K562 (cell line): ENCODE results near the gene ZNF615. TPM values are rescaled to one million over a fixed set of nuclear protein-coding genes. Genes with fewer than 3 reads are reported as not detected.
A peak's percentile ranks its signal among the peaks of the same experiment; 100 is the strongest.

Experiments used
- DDX20 ChIP-seq: fragments of 450-650 bp; IDR thresholded peaks from 2 replicates; pipeline ENCODE4 v1.6.1; 2016; ENCODE audit warnings: missing genetic modification characterization, low read depth, mild to moderate bottlenecking, missing compliant biosample characterization, moderate library complexity
- FIP1L1 ChIP-seq: fragments of 200-400 bp; formaldehyde crosslinking; IDR thresholded peaks from 2 replicates; pipeline ENCODE4 v1.6.1; 2018; ENCODE audit warnings: mild to moderate bottlenecking, low read depth, low read length; ENCODE audit not compliant: poor library complexity, severe bottlenecking
- NR2C2 ChIP-seq, 2 experiments: fragments of 200-800 bp in 1 of 2; sonication (Bioruptor generic) in 1 of 2; sonication (generic) in 1 of 2; formaldehyde crosslinking in 1 of 2; IDR thresholded peaks; 2 replicates each; pipeline versions ENCODE4 v1.6.1 to v1.8.0; 2016 to 2022; ENCODE audit warnings: mild to moderate bottlenecking in 1 of 2, missing compliant biosample characterization in 1 of 2, missing genetic modification characterization in 1 of 2, missing genetic modification reagents in 1 of 2
- PREB ChIP-seq: sonication (generic); formaldehyde crosslinking; IDR thresholded peaks from 2 replicates; pipeline ENCODE4 v1.8.1; 2023; ENCODE audit warnings: mild to moderate bottlenecking, missing genetic modification reagents
- RBFOX2 ChIP-seq: fragments of 200-400 bp; formaldehyde crosslinking; IDR thresholded peaks from 2 replicates; pipeline ENCODE4 v1.6.1; 2017; ENCODE audit warnings: low read depth, mild to moderate bottlenecking, low read length, moderate library complexity
- RBM22 ChIP-seq: fragments of 200-400 bp; formaldehyde crosslinking; IDR thresholded peaks from 2 replicates; pipeline ENCODE4 v1.6.1; 2018; ENCODE audit warnings: low read length, low read depth; ENCODE audit not compliant: poor library complexity, severe bottlenecking
- SRF ChIP-seq, 2 experiments: fragments of 250-450, 450-650 bp in 1 of 2; sonication (Bioruptor Pico) in 1 of 2; sonication (generic) in 1 of 2; formaldehyde crosslinking; IDR thresholded peaks; 2 replicates each; pipeline versions ENCODE4 v1.5.0 to v1.5.1; 2020 to 2022; ENCODE audit warnings: mild to moderate bottlenecking in 1 of 2, missing genetic modification reagents in 1 of 2
- ZKSCAN8 ChIP-seq: fragments of 200-800 bp; sonication (Bioruptor generic); IDR thresholded peaks from 2 replicates; pipeline ENCODE4 v1.6.1; 2016; ENCODE audit warnings: missing genetic modification characterization, missing compliant biosample characterization
- ZNF12 ChIP-seq: sonication (generic); formaldehyde crosslinking; IDR thresholded peaks from 2 replicates; pipeline ENCODE4 v1.4.0; 2020; ENCODE audit warnings: mild to moderate bottlenecking, missing genetic modification reagents
- ZNF165 ChIP-seq: fragments of 250-450 bp; sonication (Bioruptor Pico); IDR thresholded peaks from 2 replicates; pipeline ENCODE4 v1.4.0; 2020; ENCODE audit warnings: borderline replicate concordance
- ZNF23 ChIP-seq: fragments of 250-450 bp; sonication (Bioruptor Pico); IDR thresholded peaks from 2 replicates; pipeline ENCODE4 v1.4.0; 2020; ENCODE audit warnings: mild to moderate bottlenecking
- ZNF778 ChIP-seq: fragments of 450-650 bp; formaldehyde crosslinking; IDR thresholded peaks from 2 replicates; pipeline ENCODE4 v1.4.0; 2020; ENCODE audit warnings: mild to moderate bottlenecking, moderate library complexity
- polyA plus RNA-seq, 8 experiments: library from polyadenylated mRNA; depleted of rRNA in 4 of 8; stranded (reverse) in 5 of 8; unstranded in 3 of 8; fragments of >200 nt; fragmentation: Nextera tagmentation in 2 of 8; fragmentation: Illumina TruSeq in 1 of 8; extraction: Ambion mirVana in 2 of 8; extraction: Trizol in 1 of 8; gene quantifications; 2 replicates each; pipeline versions ENCODE4 v1.2.1 to v1.2.3, GENCODE V29; 2011 to 2014; ENCODE audit warnings: inconsistent platforms in 1 of 8, missing spikeins in 1 of 8
- total RNA-seq, 7 experiments: library from RNA; depleted of rRNA in 6 of 7; stranded (reverse); fragments of >200 nt in 6 of 7; fragmentation: Illumina TruSeq in 2 of 7; extraction: Trizol in 2 of 7; gene quantifications; 2 replicates each; pipeline versions ENCODE4 v1.2.1 to v1.2.3, GENCODE V29; 2011 to 2021; ENCODE audit warnings: low replicate concordance in 1 of 7
- TF ChIP-seq, protein P1 (sequence below): fragments of 250-450 bp; sonication (Bioruptor Pico); IDR thresholded peaks from 2 replicates; pipeline ENCODE4 v1.8.0; 2022; ENCODE audit warnings: moderate library complexity, mild to moderate bottlenecking, inconsistent platforms
- TF ChIP-seq, protein P2 (sequence below): fragments of 200-400 bp; formaldehyde crosslinking; IDR thresholded peaks from 2 replicates; pipeline ENCODE4 v1.6.1; 2017; ENCODE audit warnings: mild to moderate bottlenecking, low read depth, low read length, moderate library complexity
- TF ChIP-seq, protein P3 (sequence below): fragments of 250-450 bp; sonication (Bioruptor Pico); IDR thresholded peaks from 2 replicates; pipeline ENCODE4 v1.4.0; 2020; ENCODE audit warnings: mild to moderate bottlenecking
- TF ChIP-seq, protein P4 (sequence below): sonication (generic); IDR thresholded peaks from 2 replicates; pipeline ENCODE4 v1.6.1; 2016
- TF ChIP-seq, protein P5 (sequence below), 2 experiments: fragments of 450-650 bp in 1 of 2; sonication (generic) in 1 of 2; formaldehyde crosslinking; conservative IDR thresholded peaks; 2 replicates each; pipeline versions ENCODE4 v1.4.0 to v1.8.1; 2020 to 2022; ENCODE audit warnings: mild to moderate bottlenecking in 1 of 2, missing genetic modification reagents in 1 of 2

The ZNF615 gene
- total and polyA plus RNA-seq, 9 of the 15 experiments (the other 6 are each of a cell fraction or from before 2014, with no cell fraction given), result 1.2 to 4.4 (median 2.7) TPM

- TF ChIP-seq, protein P1, sequence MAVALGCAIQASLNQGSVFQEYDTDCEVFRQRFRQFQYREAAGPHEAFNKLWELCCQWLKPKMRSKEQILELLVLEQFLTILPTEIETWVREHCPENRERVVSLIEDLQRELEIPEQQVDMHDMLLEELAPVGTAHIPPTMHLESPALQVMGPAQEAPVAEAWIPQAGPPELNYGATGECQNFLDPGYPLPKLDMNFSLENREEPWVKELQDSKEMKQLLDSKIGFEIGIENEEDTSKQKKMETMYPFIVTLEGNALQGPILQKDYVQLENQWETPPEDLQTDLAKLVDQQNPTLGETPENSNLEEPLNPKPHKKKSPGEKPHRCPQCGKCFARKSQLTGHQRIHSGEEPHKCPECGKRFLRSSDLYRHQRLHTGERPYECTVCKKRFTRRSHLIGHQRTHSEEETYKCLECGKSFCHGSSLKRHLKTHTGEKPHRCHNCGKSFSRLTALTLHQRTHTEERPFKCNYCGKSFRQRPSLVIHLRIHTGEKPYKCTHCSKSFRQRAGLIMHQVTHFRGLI (CRISPR knock-in tag), result no peak
- TF ChIP-seq ZNF165 (CRISPR knock-in tag), result no peak
- no peak for TF ChIP-seq ZNF23
- TF ChIP-seq, protein P2, sequence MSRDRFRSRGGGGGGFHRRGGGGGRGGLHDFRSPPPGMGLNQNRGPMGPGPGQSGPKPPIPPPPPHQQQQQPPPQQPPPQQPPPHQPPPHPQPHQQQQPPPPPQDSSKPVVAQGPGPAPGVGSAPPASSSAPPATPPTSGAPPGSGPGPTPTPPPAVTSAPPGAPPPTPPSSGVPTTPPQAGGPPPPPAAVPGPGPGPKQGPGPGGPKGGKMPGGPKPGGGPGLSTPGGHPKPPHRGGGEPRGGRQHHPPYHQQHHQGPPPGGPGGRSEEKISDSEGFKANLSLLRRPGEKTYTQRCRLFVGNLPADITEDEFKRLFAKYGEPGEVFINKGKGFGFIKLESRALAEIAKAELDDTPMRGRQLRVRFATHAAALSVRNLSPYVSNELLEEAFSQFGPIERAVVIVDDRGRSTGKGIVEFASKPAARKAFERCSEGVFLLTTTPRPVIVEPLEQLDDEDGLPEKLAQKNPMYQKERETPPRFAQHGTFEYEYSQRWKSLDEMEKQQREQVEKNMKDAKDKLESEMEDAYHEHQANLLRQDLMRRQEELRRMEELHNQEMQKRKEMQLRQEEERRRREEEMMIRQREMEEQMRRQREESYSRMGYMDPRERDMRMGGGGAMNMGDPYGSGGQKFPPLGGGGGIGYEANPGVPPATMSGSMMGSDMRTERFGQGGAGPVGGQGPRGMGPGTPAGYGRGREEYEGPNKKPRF, result no peak
- no peak for TF ChIP-seq PREB (CRISPR knock-in tag)
- no peak; the same call in 1 of the 2 replicates for TF ChIP-seq ZNF12
- TF ChIP-seq DDX20 (tag), result no peak
- no peak for TF ChIP-seq ZKSCAN8 (CRISPR knock-in tag)
- TF ChIP-seq SRF (CRISPR knock-in tag; IDR thresholded peaks at IDR 0.05), result no peak; a peak in 1 of 4 replicates
- TF ChIP-seq ZNF778 (CRISPR knock-in tag), result no peak
- TF ChIP-seq, protein P3, sequence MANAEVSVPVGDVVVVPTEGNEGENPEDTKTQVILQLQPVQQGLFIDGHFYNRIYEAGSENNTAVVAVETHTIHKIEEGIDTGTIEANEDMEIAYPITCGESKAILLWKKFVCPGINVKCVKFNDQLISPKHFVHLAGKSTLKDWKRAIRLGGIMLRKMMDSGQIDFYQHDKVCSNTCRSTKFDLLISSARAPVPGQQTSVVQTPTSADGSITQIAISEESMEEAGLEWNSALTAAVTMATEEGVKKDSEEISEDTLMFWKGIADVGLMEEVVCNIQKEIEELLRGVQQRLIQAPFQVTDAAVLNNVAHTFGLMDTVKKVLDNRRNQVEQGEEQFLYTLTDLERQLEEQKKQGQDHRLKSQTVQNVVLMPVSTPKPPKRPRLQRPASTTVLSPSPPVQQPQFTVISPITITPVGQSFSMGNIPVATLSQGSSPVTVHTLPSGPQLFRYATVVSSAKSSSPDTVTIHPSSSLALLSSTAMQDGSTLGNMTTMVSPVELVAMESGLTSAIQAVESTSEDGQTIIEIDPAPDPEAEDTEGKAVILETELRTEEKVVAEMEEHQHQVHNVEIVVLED, result peak; percentile 53; the same call in 1 of the 2 replicates
- TF ChIP-seq, protein P4, sequence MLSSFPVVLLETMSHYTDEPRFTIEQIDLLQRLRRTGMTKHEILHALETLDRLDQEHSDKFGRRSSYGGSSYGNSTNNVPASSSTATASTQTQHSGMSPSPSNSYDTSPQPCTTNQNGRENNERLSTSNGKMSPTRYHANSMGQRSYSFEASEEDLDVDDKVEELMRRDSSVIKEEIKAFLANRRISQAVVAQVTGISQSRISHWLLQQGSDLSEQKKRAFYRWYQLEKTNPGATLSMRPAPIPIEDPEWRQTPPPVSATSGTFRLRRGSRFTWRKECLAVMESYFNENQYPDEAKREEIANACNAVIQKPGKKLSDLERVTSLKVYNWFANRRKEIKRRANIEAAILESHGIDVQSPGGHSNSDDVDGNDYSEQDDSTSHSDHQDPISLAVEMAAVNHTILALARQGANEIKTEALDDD, result no peak
- TF ChIP-seq, protein P5, sequence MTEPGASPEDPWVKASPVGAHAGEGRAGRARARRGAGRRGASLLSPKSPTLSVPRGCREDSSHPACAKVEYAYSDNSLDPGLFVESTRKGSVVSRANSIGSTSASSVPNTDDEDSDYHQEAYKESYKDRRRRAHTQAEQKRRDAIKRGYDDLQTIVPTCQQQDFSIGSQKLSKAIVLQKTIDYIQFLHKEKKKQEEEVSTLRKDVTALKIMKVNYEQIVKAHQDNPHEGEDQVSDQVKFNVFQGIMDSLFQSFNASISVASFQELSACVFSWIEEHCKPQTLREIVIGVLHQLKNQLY (CRISPR knock-in tag; conservative IDR thresholded peaks at IDR 0.05), result no peak
- peak; percentile 97 for TF ChIP-seq RBFOX2
- no peak for TF ChIP-seq RBM22
- TF ChIP-seq FIP1L1, result no peak
- TF ChIP-seq NR2C2 (CRISPR knock-in tag; IDR thresholded peaks at IDR 0.05), result peak; percentile 34; the same call in 1 of the 2 replicates
- peak; percentile 91 for TF ChIP-seq NR2C2 (tag; IDR thresholded peaks at IDR 0.05)
These were observed 20.2 kb upstream of the ZNF615 start, which contains the start of gene ZNF614 (continued) for GRCh38 chr19:52028027-52028779.
